Activated CD4-positive, alpha-beta T cell treated with anti-CD3 and anti-CD28 coated beads, Interleukin-2, Interleukin-6, amounts not matched to agents 100 ng/mL and 50 ng/mL, durations not matched to agents 16 hours and 8 hours (primary cell): ENCODE data around the gene GRIA4.

ENCODE experiments used
- DNase-seq: peaks from one replicate; pipeline ENCODE4 v3.0.0-alpha.2; 2020

GRIA4 gene

GRCh38 chr11:106014035-106014434 lies 404.2 kb downstream of the GRIA4 start:
- DNase-seq, result no peak

- DNase-seq, result no peak
Measured at GRCh38 chr11:106014620-106015019, 404.7 kb downstream of the GRIA4 start.

- DNase-seq, result no peak
Measured at GRCh38 chr11:106015066-106015465, 405.2 kb downstream of the GRIA4 start.

DNA sequence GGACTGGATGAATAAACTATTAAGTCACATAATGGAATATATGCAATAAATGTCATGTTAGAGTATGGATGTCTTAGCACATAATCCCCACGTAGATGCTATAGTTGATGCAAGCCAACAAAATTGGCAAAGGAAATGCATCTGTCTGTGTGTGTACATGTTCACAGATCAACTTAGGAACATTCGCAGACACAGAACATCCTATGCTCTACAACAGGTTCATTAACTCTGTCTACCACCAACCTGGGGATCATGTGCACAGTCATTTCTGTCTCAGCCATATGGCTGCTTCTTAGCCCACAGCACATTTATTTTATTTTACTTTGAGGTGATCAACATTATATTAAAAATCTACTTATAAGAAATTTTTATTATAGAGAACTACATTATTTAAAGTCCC lies 407.2 kb downstream of the GRIA4 start:
- no peak for DNase-seq

GRCh38 chr11:106021181-106021966 lies 411.5 kb downstream of the GRIA4 start:
- DNase-seq, result no peak

DNA sequence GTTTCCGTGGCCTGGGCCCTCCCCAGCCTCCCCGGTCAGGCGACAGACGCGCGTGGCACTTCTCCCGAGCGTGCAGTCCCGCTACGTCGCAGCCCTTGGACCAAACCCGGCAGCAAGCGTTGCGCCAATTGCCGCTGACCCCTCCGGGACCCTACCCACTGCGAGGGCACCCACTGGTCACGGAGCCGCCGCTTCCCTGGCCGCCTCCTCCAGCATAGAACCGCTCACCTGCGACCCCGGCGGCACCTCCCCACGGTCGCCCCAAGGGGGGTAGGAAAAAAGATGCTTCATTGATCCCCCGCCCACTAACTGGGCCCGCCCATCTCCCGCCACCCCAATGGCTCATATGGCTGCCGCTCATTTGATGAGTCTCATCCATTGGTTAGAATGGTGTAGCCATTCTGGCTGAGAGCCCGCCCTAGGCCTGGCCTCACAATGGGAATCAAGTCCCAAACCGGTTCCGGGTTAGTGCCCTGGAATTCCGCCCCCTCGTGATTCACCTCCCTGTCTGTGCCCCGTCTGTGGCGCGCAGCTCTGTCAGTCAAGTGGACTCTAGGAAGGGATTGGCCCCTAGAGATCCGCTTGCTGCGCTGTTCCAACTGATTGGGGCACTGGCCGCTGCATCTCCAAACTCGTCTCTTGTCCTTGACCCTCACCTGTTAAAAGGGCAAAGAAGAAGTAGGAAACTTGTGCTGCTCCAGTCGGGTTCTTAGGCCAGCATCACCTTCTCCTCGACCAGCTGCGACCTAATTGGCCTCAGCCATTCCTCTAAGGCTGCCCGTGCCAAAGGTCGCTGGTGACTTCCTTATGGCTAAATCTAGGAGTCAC lies 412.3 kb downstream of the GRIA4 start, which contains the start of gene MSANTD4:
MSANTD4 (minus strand) TSS at position 274 of the 828 bp plus-strand sequence. CDS start 11,323 bp downstream, outside the sequence.
- peak; percentile 99 for DNase-seq

DNA sequence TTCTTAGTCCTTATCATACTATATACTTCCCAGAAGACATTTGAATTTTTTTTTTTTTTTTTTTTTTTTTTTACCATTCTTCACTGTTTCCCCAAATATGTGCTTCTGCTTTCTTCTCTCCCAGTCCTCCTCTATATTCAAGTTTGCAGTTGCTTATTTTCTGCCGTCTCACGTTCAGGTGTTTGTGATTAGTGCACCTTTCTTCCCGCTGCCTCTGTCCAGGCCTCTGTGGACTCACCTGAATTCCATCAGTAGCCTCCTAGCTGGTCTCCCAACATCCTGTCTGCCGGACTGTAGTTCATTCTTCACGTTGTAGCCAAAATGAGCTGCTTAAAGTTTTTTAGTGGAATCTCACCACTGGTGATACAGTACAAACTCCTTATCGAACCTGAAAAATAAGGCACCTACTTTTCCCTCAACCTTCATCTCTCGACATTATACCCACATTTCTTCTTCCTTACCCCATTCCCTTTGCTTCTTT lies 413.0 kb downstream of the GRIA4 start:
- DNase-seq, result no peak

DNA sequence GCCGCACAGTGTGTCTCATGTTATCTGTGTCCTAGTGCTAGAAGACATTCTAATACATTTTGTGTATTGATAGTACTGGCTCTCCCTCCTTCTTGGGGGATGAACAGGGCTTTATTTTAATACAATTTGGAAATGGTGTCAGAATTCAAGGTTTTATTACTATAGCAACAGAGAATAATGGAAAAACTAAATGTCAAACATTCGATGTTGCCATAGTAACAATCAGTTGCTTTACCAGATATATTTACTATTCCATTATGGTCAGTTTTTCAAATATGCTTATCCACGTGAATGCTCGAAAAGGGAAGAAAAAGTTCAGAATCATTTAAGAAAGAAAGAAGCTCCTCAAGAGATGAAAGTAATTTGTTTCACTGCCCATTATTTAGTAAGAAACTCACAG lies 420.7 kb downstream of the GRIA4 start:
- DNase-seq, result no peak

GRCh38 chr11:106031202-106031810 lies 421.4 kb downstream of the GRIA4 start:
- DNase-seq, result peak; percentile 67
